GM12874 (cell line): Measurements from ENCODE around the gene LIMA1.

Experiments
- CTCF ChIP-seq: IDR thresholded peaks from 2 replicates; pipeline ENCODE4 v1.5.1; 2011; ENCODE audit warnings: low read depth, mild to moderate bottlenecking, control low read depth, low read length, moderate library complexity; ENCODE audit not compliant: insufficient read depth

The LIMA1 gene

GRCh38 chr12:50291377-50291776 lies 8.1 kb upstream of the LIMA1 start:
- no peak for TF ChIP-seq CTCF

GRCh38 chr12:50287271-50287670 lies 4.0 kb upstream of the LIMA1 start:
- TF ChIP-seq CTCF: no peak

GRCh38 chr12:50285253-50285652 lies 1.9 kb upstream of the LIMA1 start:
- no peak for TF ChIP-seq CTCF

GRCh38 chr12:50282721-50283228 lies 545 bp downstream of the LIMA1 start:
- no peak for TF ChIP-seq CTCF

- no peak for TF ChIP-seq CTCF
These were observed 3.8 kb downstream of the LIMA1 start for GRCh38 chr12:50279501-50279900.

- no peak for TF ChIP-seq CTCF
These were observed 6.2 kb downstream of the LIMA1 start for GRCh38 chr12:50276912-50277671.

GRCh38 chr12:50276068-50276467 lies 7.3 kb downstream of the LIMA1 start:
- TF ChIP-seq CTCF: no peak
